Ecto neural progenitor cell (in vitro differentiated cells): ENCODE results near the gene ST3GAL5.
A peak's percentile ranks its signal among the peaks of the same experiment; 100 is the strongest.
"Not testable (repeated sequence)": the region's sequence is repeated elsewhere in the genome, so short reads cannot be mapped to it uniquely, and the experiment has no call there.

Experiments used
- DNase-seq: peaks from one replicate; pipeline ENCODE4 v3.0.0-alpha.2; 2018; ENCODE audit warnings: low spot score

ST3GAL5 gene

DNA sequence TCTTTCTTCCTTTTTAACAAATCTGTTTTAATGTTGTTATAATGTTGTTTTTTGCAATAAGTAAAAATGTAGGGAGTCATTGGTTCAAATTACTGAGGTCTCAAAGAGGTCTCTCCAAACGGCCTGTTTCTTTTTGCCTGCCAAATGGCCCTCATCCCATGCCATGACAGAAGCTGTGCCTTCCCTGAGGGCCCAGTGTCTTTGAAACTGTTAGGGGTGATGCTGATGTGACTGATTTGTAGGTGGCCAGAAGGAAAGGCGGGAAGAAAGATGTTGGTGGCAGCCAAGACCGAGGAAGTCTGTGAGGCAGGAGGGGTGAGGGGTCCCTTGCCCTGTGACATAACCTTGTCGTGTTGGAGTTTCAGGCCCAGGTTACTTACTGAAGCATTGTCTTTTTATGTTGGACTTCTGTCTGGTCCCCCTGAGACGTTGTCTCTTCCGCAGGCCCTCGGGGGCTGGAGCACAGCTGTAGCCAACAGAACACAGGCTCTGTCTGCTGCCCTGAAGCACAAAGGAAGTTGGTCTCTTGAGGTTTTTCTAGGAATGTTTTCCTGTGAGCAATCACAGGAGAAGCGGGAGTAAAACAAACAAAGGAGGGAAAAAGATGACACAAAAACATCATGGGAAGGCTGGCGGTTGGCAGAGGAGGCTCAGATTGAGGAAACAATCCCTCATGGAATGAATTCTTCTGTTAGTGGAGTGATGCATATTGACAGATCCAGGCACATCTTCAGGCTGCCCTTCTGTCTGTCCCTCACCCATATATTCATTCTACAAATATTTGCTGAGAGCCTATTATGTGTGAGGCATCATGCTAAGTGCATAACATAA is 4.9 kb upstream of the ST3GAL5 start:
- no peak for DNase-seq

DNA sequence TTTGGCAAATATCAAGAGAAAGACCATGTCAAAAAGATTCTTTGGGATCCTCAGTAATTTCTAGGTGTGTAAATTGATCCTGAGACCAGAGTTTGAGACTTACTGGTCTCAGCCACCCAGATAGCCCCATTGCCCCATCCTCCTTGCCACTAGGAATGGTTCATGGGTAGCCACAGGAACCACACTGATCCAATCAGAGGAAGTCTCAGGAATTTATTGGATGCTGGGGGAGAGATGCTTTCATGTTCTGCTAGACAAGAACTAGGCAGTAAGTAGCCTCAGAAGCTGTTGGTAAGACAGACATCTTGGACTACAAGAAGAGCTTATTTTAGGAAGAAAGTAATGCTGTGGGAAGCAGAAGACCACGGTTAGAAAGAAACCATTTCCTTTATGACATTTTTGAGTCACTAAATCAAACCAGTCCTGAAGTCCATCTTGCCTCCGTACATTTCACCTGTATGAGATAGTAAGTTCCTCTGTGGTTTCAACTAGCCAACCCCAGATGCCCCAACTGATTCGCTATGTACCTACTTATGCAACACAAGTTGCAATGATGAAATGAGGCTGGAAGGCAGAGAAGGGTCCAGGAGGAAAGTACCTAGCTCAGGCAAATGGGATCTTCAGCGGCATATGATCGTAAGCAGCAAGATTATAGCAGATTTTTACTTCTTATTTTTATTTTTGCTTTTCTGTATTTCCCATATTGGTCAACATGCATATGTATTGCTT is 3.6 kb upstream of the ST3GAL5 start:
- DNase-seq: no peak

DNA sequence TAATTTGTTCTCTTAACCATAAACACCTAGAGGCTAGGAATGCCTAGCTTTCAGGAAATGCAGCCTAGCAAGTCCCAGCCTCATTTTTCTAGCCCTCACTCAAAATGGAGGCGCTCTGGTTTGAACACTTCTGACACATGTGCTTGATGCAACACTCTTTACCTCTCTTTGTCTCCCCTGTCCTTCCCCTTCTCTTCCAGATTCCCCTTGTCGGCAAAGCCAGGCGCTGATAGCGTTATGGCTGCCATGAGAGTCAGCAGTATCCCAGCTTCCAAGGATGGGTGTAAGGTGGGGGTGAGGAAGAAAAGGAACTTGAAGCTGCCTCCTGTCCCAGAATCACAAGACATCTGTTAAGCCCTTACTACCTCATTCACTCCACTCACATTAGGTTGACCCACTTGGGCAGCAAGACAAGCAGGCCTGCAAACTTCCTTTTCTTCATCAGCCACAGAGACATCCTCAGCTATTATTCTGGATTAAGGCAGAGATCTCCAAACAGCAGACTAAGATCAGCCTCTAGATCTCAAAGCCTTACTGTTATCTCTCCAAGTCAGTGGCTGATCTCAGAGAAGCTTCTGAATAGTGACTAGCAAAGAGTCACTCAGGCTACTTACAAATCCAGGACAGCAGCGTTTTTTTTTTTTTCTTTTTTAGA is 1.9 kb upstream of the ST3GAL5 start:
- DNase-seq: no peak

DNA sequence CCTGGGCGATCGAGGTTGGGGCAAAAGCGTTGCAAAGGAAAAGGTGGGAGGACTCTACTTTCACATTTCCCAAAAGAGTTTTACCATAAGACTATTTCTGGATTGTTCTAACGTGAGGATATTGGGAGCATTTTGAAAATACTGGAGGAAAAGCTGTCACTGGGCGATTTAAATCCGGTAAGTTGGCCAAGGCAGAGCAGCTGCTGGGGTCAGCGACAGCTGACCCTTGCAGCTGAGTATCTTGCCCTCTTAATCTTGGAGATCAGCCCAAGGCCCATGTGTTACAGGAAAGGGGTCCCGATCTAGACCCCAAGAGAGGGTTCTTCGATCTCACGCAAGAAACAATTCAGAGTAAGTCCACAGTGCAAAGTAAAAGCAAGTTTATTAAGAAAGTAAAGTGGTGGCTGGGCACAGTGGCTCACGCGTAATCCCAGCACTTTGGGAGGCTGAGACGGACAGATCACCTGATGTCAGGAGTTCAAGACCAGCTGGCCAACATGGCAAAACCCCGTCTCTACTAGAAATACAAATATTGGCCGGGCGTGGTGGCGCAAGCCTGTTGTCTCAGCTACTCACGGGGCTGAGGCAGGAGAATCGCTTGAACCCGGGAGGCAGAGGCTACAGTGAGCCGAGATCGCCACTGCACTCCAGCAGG is 964 bp upstream of the ST3GAL5 start:
- DNase-seq: peak; percentile 49

DNA sequence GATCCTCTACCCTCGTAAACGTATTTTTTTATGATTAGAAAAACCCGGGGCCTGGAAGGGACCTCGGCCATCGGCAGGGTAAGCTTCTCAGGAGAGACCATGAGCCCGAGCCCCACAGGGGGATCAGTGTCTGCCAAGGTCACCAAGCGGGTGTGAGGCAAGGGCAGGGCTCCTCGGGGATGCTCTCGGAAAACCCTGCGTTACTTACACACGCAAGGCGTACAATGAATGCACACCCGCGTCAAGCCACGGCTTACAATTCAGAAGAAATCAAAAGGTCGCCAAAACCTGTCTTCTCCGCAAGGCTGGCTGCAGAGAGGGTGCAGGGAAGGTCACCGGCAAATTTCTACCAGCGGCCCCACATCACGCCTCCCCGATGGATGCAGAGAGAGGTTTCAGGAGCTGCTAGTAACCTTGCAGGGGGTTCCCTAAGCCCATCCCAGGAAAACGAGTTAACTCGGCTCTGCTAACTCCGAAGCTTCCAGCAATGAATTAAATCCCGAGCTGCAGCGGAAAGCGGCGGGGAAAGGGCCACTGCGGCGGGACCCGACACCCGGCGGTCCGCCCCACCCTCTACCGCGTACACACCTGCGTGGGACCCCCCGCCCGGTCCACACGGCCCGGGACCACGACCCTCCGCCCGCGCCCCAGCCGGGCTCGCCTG is 638 bp downstream of the ST3GAL5 start:
- DNase-seq: peak; percentile 58

DNA sequence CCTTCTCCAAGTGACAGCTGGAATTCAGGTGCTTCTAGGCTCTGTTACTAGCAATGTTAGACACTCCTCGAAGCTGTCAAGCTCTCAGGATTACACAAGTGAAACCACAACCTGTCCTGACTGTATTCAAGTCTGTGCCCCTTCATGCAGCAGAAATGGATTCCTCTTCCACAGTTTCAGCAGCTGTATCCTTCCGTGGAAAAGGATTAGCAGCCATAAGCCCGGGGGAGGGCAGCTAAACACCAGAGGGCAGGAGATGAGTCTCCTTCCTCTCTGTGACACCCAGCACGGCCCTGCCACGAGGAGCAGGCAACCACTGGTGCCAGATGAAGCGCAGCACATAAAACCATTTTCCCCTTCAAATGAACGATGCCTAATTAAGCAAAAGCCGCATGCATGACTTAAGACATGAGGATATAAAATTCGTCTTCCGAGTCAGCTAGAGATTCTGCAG is 1.2 kb downstream of the ST3GAL5 start:
- DNase-seq: peak; percentile 61

DNA sequence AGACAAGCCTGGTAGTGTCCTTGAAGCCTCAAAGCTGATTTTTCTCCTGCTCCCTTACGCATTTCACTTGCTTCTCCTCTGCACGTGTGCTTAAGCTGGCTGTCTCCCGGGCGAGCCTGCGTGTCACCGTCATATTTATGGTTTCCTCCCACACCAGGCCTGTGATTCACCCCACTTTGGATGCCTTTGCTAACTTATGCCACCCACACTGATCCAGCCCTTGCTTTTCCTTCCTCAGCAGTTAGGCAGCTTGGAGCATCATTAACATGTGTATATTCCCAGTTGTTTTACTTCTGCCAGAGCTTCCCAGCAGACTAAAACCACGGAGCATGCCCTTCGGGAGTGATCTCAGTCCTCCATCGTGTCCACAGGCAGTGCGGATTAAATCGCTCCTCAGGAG is 2.2 kb downstream of the ST3GAL5 start:
- no peak for DNase-seq

DNA sequence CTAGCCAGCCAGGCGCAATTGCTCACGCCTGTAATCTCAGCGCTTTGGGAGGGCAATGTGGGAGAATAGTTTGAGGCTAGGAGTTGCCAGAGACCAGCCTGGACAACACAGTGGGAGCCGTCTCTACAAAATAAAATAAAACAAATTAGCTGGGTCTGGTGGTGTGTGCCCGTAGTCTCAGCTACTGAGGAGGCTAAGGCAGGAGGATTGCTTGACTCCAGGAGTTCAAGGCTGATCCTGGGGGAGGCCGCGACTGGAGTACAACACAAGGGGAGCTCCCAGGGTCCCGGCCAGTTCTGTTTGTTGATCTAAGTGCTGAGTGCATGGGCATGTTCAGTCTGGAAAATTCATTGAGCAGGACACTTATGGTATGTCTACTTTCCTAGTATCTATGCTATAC is 2.6 kb downstream of the ST3GAL5 start:
- DNase-seq: no peak

DNA sequence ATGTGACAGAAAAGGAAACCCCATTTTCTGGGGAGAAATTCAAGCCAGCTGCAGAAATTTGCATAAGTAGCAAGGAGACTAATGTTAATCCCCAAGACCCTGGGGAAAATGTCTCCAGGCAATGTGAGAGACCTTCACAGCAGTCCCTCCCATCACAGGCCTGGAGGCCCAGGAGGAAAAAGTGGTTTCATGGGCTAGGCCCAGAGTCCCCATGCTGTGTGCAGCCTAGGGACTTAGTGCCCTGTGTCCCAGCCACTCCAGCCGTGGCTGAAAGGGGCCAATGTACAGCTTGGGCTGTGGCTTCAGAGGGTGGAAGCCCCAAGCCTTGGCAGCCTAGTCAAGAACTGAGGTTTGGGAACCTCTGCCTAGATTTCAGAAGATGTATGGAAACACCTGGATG is 7.0 kb downstream of the ST3GAL5 start:
- DNase-seq: not testable (repeated sequence)

DNA sequence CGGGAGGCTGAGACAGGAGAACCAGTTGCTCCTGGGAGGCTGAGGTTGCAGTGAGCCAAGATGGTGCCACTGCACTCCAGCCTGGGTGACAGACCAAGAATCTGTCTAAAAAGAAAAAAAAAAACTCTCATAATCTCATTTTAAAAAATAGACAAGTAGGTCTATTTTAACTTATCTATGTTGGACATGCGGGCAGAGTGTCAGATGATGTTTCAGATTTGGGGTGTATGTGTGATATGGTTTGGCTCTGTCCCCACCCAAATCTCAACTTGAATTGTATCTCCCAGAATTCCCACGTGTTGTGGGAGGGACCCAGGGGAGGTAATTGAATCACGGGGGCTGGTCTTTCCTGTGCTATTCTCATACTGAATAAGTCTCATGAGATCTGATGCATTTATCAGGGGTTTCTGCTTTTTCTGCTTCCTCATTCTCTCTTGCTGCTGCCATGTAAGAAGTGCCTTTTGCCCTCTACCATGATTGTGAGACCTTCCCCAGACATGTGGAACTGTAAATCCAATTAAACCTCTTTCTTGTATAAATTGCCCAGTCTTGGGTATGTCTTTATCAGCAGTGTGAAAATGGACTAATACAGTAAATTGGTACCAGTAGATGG is 8.0 kb downstream of the ST3GAL5 start:
- not testable (repeated sequence) for DNase-seq

DNA sequence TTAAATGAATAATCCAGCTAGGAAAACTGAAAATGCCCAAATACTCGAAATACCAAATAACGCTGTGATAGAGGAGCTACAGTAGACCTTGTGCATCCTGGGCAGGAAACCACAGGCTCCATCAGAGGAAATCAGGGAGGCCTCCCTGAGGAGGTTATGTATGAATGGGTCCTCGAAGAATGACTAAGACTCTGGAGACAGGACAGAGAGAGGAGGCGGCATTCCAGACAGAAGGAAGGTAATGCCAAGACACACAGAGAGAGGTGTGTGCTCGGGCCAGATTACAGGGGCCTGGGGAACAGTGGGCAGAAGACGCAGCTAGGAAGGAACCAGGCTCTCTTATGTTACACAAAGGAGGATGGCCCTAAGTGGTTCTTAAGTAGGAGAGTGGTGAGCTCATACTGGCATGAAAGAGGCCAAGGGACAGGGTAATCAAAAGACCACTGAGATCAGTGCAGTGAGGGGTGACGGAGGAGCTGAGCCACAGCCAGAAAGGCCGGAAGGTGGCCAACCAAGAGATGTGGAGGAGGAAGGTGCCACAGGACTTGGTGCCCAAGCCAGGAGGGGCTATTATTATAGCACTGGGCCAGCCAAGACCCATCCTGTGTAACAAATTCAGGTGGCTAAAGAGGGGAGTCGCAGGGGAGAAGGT is 9.9 kb downstream of the ST3GAL5 start:
- no peak for DNase-seq

DNA sequence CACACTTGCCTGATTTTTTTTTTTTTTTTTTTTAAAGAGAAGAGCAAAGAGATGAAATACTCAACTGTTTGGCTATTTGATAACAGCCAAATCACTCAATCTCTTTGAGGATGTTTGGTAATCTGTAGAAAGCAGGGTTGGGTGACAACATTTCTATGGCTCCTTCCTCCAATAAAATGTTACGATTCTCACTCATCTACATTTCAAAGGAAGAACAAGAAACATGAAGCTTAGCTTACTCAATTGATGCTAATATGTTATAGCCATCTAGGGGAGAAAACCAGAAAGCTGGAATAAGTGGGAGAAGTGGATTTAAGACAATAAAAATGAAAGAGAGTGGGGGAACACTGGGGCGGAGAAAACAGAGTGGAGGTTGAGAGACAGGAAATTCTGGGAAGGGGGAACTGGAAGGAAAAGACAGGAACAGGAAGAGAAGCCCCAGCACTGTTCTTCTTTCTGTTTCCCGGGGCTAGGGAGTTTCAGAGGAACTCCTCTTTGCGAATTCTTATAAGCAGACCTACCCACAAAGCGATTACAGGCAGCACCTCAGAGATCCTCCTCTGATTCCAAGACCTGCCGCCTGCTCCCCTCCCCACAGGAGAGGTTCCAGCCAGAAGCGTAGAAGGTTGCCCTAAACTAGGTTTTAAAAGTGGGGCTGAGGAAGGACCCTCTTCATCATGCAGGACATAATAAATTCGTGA is 13.3 kb downstream of the ST3GAL5 start:
- no peak for DNase-seq

DNA sequence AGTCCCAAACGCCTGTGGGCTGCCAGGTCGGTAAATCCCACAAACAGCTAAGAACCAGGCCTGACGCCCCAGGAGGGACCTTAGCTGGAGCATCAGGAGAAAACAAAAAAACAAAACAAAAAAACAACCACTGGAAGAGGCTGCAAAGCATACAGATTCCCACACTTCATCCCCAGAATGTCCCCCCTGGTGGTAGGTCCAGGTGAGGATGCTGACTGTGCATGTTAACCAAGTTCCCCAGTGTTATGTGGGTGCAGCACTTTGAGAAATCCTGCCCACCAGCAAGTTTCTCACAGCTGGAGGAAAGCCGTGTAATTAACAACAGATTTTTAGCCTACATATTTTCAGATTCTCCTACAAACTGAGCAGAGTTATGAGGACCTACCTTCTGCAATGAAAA is 15.1 kb downstream of the ST3GAL5 start:
- no peak for DNase-seq

DNA sequence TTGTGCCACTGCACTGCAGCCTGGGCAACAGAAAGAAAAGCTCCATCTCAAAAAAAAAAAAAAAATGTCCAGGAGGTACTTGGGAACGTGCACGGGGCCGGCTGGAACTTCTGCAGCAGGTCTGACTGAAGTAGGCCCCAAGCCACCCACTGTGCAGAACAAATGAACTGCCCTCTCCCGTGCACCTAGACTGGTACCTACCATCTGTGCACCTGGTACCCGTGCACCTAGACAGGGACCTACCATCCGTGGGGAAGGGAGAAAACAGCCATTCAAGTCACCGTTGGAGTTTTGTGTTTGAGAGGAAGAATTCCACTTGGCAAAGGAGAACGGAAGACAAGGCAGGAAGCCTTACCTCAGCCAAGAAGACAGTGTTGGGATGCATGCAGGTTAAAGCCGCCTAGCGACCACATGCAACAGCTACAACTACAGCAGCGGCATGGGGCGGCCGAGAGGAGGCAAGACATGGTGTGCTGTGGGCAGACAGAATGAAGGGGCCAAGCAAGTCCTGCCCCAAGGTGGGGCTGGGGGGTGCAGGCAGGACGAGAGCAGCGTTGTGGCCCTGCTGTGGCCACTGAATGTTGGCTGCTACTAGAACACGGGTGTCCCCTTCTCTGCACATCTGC is 16.1 kb downstream of the ST3GAL5 start:
- DNase-seq: no peak

DNA sequence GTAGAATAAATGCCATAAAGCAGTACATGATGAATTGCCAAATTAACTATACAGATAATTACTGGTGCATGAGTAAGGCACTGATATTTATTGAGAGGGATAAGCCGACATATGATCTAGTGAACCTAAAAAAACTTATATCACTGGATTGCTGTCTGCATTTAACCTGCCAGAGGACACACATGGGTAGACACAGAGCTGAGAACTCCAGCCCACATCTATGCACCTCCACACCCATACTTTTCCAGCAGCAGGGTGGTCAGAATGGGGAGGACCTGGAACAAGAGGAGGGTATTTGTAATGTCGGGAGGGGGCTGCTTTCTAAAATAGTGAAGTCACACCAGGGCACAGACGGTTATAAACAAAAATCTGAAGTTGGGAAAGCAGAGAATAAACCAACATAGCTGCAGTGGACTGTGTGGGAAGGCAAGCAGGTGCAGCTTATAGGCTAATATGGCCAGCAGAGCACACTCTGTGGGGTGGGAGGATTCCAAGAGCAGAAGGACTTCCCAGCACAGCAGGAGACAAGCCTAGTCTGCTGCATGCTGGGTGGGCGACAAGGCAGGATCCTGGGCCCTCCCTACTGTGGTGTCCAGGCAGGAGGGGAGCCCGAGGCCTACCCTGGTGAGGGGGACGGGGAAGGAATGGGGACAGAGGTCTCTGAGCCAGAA is 17.2 kb downstream of the ST3GAL5 start:
- no peak for DNase-seq

DNA sequence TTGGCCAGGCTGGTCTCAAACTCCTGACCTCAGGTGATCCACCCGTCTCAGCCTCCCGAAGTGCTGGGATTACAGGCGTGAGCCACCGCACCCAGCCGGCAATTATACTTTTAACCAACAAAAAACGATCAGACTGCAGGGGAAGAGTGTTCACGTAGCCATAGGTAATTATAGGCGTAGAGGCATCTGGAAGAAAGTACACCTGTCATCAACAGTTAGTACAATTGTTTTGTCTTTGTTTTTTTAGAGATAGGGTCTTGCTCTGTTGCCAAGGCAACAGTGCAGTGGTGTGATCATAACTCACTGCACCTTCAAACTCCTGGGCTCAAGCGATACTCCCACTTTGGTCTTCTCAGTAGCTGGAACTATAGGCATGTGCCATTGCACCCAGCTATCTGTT is 20.0 kb downstream of the ST3GAL5 start:
- no peak for DNase-seq

DNA sequence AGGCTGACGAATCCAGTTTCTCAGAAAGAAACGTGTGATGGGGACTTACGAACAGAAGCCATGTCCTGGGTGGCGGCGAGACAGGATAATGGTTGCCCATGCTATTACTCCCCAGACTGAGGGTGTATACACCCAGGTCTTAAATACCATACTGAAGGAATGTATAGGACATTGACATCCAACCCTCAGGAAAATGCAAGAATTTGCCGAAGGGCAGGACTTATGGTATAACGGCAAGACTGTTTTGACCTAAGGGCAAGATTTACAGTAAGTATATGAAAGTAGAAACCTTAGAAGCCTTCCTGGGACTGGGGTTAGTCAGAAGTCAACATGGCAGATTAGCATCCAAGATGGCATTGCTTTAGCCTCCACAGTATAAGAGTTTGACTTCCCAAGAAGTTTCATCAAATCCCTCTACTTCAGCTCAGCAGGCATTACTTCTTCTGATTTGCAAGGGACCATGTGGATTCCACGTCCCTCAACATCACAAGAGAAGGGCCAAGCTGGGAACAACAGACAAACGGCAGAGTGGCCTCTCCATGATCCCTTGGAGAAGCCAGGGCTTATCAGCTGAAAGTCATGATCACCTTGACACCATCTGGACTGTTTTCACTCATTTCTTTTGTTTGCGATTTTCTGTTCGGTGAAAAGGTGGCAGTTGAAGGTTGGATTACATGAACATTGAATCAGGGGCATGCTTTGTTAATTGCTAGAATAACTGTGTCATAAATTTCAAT is 21.1 kb downstream of the ST3GAL5 start:
- DNase-seq: no peak

DNA sequence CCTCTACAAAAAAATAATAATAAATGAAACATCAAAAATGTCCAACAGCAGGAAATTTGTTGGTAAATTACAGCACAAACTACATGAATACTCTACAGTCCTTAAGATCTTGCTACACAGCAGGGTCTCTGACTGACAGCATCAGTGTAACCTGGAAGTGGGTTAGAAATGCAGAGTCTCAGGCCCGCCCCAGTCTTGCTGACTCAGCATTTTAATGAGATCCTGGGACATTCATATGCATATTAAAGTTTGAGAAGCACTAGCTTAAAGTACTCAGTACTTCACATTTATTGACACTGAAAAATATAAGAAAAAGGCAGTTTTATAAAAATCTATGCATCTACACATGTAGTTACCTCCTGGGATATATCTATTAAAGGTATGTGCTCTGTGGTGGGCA is 21.7 kb downstream of the ST3GAL5 start:
- DNase-seq: no peak
